IMR-90 (cell line): ENCODE results near the gene ACSM3. TPM values are rescaled to one million over a fixed set of nuclear protein-coding genes. Genes with fewer than 3 reads are reported as not detected.

Source experiments
- ATAC-seq: fragments of 200-7000 bp; cut with Tn5 transposase; 2 replicates; pipeline ENCODE4 v1.9.1; 2020; ENCODE audit warnings: low read depth, mild to moderate bottlenecking, moderate library complexity
- BruUV-seq: library from RNA; stranded (reverse); fragments of 400-500 nt; replicated peaks from 2 replicates; lab custom pipeline; 2021; lab: Mats Ljungman, UMichigan
- CTCF ChIA-PET: fragments of 300-600 bp; formaldehyde crosslinking; extraction: SDS; loops from one replicate; lab custom pipeline; 2021; ENCODE audit warnings: antibody characterized with exemption; lab: Yijun Ruan, JAX
- POLR2A ChIA-PET: fragments of 300-600 bp; sonication (Branson Sonifier 250); formaldehyde crosslinking; loops from one replicate; lab custom pipeline; 2022; ENCODE audit warnings: antibody characterized with exemption; ENCODE audit not compliant: unreplicated experiment; lab: Charles Lee
- DNase-seq: peaks from one replicate; pipeline ENCODE4 v3.0.0; 2013
- H2AFZ ChIP-seq: replicated peaks from 2 replicates; pipeline ENCODE3; 2013; ENCODE audit warnings: low read length, mild to moderate bottlenecking; ENCODE audit not compliant: poor library complexity
- H2AK5ac ChIP-seq: 2 replicates; pipeline ENCODE4 v1.6.1; 2013; ENCODE audit warnings: low read depth, low read length, inconsistent platforms
- H2AK9ac ChIP-seq: replicated peaks from 2 replicates; pipeline ENCODE3; 2013; ENCODE audit warnings: mild to moderate bottlenecking, low read depth, low read length, moderate library complexity; ENCODE audit not compliant: poor library complexity
- H2BK120ac ChIP-seq: 2 replicates; pipeline ENCODE4 v1.6.1; 2013; ENCODE audit warnings: low read depth, low read length, inconsistent platforms
- H2BK15ac ChIP-seq: 3 replicates; pipeline ENCODE4 v1.6.1; 2013; ENCODE audit warnings: low read depth, low read length, inconsistent platforms
- H2BK20ac ChIP-seq: 2 replicates; pipeline ENCODE4 v1.6.1; 2013; ENCODE audit warnings: low read depth, mild to moderate bottlenecking, inconsistent platforms, low read length, moderate library complexity
- H2BK5ac ChIP-seq: 2 replicates; pipeline ENCODE4 v1.6.1; 2013; ENCODE audit warnings: mild to moderate bottlenecking, low read depth, low read length, inconsistent platforms; ENCODE audit not compliant: poor library complexity, severe bottlenecking
- H3K14ac ChIP-seq: replicated peaks from 2 replicates; pipeline ENCODE4 v1.6.1; 2013; ENCODE audit warnings: low read depth, low read length, inconsistent platforms
- H3K18ac ChIP-seq: 2 replicates; pipeline ENCODE4 v1.6.1; 2013; ENCODE audit warnings: low read depth, low read length, control low read depth
- H3K23ac ChIP-seq: 2 replicates; pipeline ENCODE4 v1.6.1; 2013; ENCODE audit warnings: low read depth, low read length, inconsistent platforms
- H3K27ac ChIP-seq: 2 replicates; pipeline ENCODE4 v1.5.1; 2013; ENCODE audit warnings: mild to moderate bottlenecking, control low read depth, low read length; ENCODE audit not compliant: insufficient read depth
- H3K27me3 ChIP-seq: 2 replicates; pipeline ENCODE4 v1.6.1; 2013; ENCODE audit warnings: low read length; ENCODE audit not compliant: control insufficient read depth, insufficient read depth
- H3K36me3 ChIP-seq: 2 replicates; pipeline ENCODE4 v1.6.1; 2013; ENCODE audit warnings: low read length, mixed read lengths; ENCODE audit not compliant: control insufficient read depth, insufficient read depth
- H3K4ac ChIP-seq: 2 replicates; pipeline ENCODE4 v1.6.1; 2013; ENCODE audit warnings: low read depth, low read length, inconsistent platforms
- H3K4me1 ChIP-seq: 2 replicates; pipeline ENCODE4 v1.6.1; 2013; ENCODE audit warnings: low read length, mixed read lengths; ENCODE audit not compliant: control insufficient read depth, insufficient read depth
- H3K4me2 ChIP-seq: 2 replicates; pipeline ENCODE4 v1.6.1; 2013; ENCODE audit warnings: low read depth, mild to moderate bottlenecking, control low read depth, low read length, moderate library complexity
- H3K4me3 ChIP-seq: 2 replicates; pipeline ENCODE4 v1.5.1; 2013; ENCODE audit warnings: low read depth, mild to moderate bottlenecking, control low read depth, low read length, moderate library complexity; ENCODE audit not compliant: insufficient read depth
- H3K56ac ChIP-seq: 2 replicates; pipeline ENCODE4 v1.6.1; 2013; ENCODE audit warnings: low read length, inconsistent platforms; ENCODE audit not compliant: insufficient read depth; ENCODE audit errors: extremely low read depth
- H3K79me1 ChIP-seq, 2 experiments: 2 replicates each; pipeline ENCODE4 v1.6.1; 2013; ENCODE audit warnings: low read length in 2 of 2, inconsistent platforms in 1 of 2, low read depth in 1 of 2
- H3K9ac ChIP-seq: 2 replicates; pipeline ENCODE4 v1.6.1; 2013; ENCODE audit warnings: low read depth, low read length, control low read depth
- H3K9me1 ChIP-seq: 2 replicates; pipeline ENCODE4 v1.6.1; 2013; ENCODE audit warnings: low read length, inconsistent platforms; ENCODE audit not compliant: insufficient read depth
- H3K9me3 ChIP-seq: 2 replicates; pipeline ENCODE4 v1.6.1; 2013; ENCODE audit warnings: low read length; ENCODE audit not compliant: control insufficient read depth, insufficient read depth
- H4K20me1 ChIP-seq: 2 replicates; pipeline ENCODE4 v1.6.1; 2013; ENCODE audit warnings: low read length, inconsistent platforms; ENCODE audit not compliant: insufficient read depth
- H4K5ac ChIP-seq: 2 replicates; pipeline ENCODE4 v1.6.1; 2013; ENCODE audit warnings: mild to moderate bottlenecking, low read depth, low read length, control low read depth
- H4K8ac ChIP-seq, 2 experiments: 2 replicates each; pipeline ENCODE4 v1.6.1; 2013; ENCODE audit warnings: low read depth in 2 of 2, low read length in 2 of 2, control low read depth in 1 of 2, inconsistent platforms in 1 of 2
- H4K91ac ChIP-seq: 2 replicates; pipeline ENCODE4 v1.6.1; 2013; ENCODE audit warnings: low read depth, low read length, inconsistent platforms; ENCODE audit not compliant: insufficient read depth
- MAFK ChIP-seq: IDR thresholded peaks from 2 replicates; pipeline ENCODE4 v1.6.1; 2012; ENCODE audit warnings: low read depth, low read length, improper control_type of control experiment
- POLR2A ChIP-seq: IDR thresholded peaks from 2 replicates; pipeline ENCODE4 v1.6.1; 2012; ENCODE audit warnings: mild to moderate bottlenecking, low read depth, low read length
- RAD21 ChIP-seq: IDR thresholded peaks from 2 replicates; pipeline ENCODE4 v1.6.1; 2012; ENCODE audit warnings: low read length, improper control_type of control experiment
- WGBS, 2 experiments: methylation state at CpG; one replicate each; pipeline versions ENCODE4 v1.1.5 to v1.1.7; 2013; ENCODE audit warnings: missing lambda C conversion rate in 2 of 2; ENCODE audit not compliant: insufficient read length in 1 of 2; ENCODE audit errors: extremely low coverage in 2 of 2; 5-methylcytosine and 5-hydroxymethylcytosine counted together
- dilution Hi-C: fragments of 300-500 bp; cut with HindIII; formaldehyde crosslinking; loops from one replicate; pipeline ENCODE4 v1.14.3; 2018; ENCODE audit warnings: low sequenced_read_pairs; ENCODE audit not compliant: unreplicated experiment
- in situ Hi-C: fragments of 300-500 bp; cut with MboI; formaldehyde crosslinking; loops from 3 replicates; pipeline ENCODE4 v1.14.3; 2019; ENCODE audit warnings: low sequenced_read_pairs, inconsistent platforms, mixed read lengths
- intact Hi-C: fragments of 100-400 bp; cut with micrococcal nuclease; formaldehyde crosslinking; loops from 2 replicates; pipeline ENCODE4 v1.10.0; 2022
- polyA plus RNA-seq, 3 experiments: library from polyadenylated mRNA; depleted of rRNA; stranded (reverse); fragments of >200 nt; gene quantifications; 2 replicates each; pipeline ENCODE4 v1.2.3, GENCODE V29; 2012; ENCODE audit warnings: low replicate concordance in 1 of 3
- total RNA-seq: library from RNA; depleted of rRNA; stranded (reverse); fragments of >200 nt; gene quantifications from 2 replicates; pipeline ENCODE4 v1.2.3, GENCODE V29; 2012

ACSM3 gene
- total and polyA plus RNA-seq, 2 of the 4 experiments (the other 2 are of a cell fraction): 0.50 to 0.54 TPM

- Histone ChIP-seq H4K91ac (no peak overlapping the region), H2AK5ac (no peak overlapping the region), H3K4me2 (no peak overlapping the region), H3K9me1 (no peaks in the 10 kb centered on the region), H3K23ac (no peak overlapping the region), H3K4me1 (no peaks in the 10 kb centered on the region), H3K27me3 (no peaks in the 10 kb centered on the region), H2AFZ (no peak overlapping the region), H3K36me3 (no peaks in the 10 kb centered on the region), H3K4me3 (no peak overlapping the region), H3K4ac (no peak overlapping the region), H3K18ac (no peak overlapping the region), H3K79me1 (no peaks in the 10 kb centered on the region), H3K9me3 (no peaks in the 10 kb centered on the region), H4K20me1 (no peaks in the 10 kb centered on the region), H4K5ac (no peak overlapping the region), H3K9ac (no peak overlapping the region), H2BK120ac (no peak overlapping the region), H3K14ac (no peak overlapping the region), H3K27ac (no peak overlapping the region), H4K8ac (no peak overlapping the region), H3K56ac (no peak overlapping the region), H2AK9ac (no peak overlapping the region), H2BK20ac (no peak overlapping the region), H2BK5ac (no peak overlapping the region), H2BK15ac (no peak overlapping the region)
- TF ChIP-seq MAFK (no peak), RAD21 (no peak), POLR2A (no peak)
- ChIA-PET CTCF (no interaction called here), POLR2A (no interaction called here)
- no TSS peak for BruUV-seq
- dilution Hi-C loops: no loop called here
- intact Hi-C loops: no loop called here
- in situ Hi-C loops: no loop called here
- ATAC-seq: no peak
- WGBS, 2 experiments: no CpG with 5 or more reads among the region's 1 CpG
- no peak for DNase-seq
These were observed 4.3 kb downstream of the ACSM3 start for GRCh38 chr16:20768121-20768520.
